Measurements from ENCODE around the gene PI4KA.

Gene PI4KA

GRCh38 chr22:20787223-20787622, 71.4 kb downstream of the PI4KA start:
- no peak overlapping the region for H3K27ac ChIP-seq (replicated peaks)
- DNase-seq (ENCODE audit: low read depth in 1 of 2, low spot score in 1 of 2), result no peak
- no peak for TF ChIP-seq SPI1 (IDR thresholded peaks at IDR 0.05; ENCODE audit: borderline replicate concordance, low read depth)
- TF ChIP-seq REST (IDR thresholded peaks at IDR 0.05; ENCODE audit: insufficient replicate concordance, low read depth), result no peak
- no peak for TF ChIP-seq GABPA (IDR thresholded peaks at IDR 0.05; ENCODE audit: low read depth)
- no peak for TF ChIP-seq CTCF (IDR thresholded peaks at IDR 0.05; ENCODE audit: insufficient read depth, low read length)
- TF ChIP-seq POLR2AphosphoS5 (IDR thresholded peaks at IDR 0.05; ENCODE audit: low read depth), result no peak
- H3K4me3 ChIP-seq (replicated peaks; ENCODE audit: insufficient read depth, low read length), result no peak overlapping the region
- no peaks in the 10 kb centered on the region for H3K27me3 ChIP-seq (ENCODE audit: insufficient read depth, poor library complexity, severe bottlenecking)

- no peak for TF ChIP-seq REST (IDR thresholded peaks at IDR 0.05; ENCODE audit: insufficient replicate concordance, low read depth)
- no peak for TF ChIP-seq SPI1 (IDR thresholded peaks at IDR 0.05; ENCODE audit: borderline replicate concordance, low read depth)
- TF ChIP-seq POLR2AphosphoS5 (IDR thresholded peaks at IDR 0.05; ENCODE audit: low read depth), result no peak
- no peak for TF ChIP-seq GABPA (IDR thresholded peaks at IDR 0.05; ENCODE audit: low read depth)
- no peak for TF ChIP-seq CTCF (IDR thresholded peaks at IDR 0.05; ENCODE audit: insufficient read depth, low read length)
- Histone ChIP-seq H3K27me3 (ENCODE audit: insufficient read depth, poor library complexity, severe bottlenecking) (no peaks in the 10 kb centered on the region), H3K4me3 (replicated peaks; ENCODE audit: insufficient read depth, low read length) (no peak overlapping the region), H3K27ac (replicated peaks) (no peak overlapping the region)
- DNase-seq (ENCODE audit: low read depth in 1 of 2, low spot score in 1 of 2), result no peak
Observed at GRCh38 chr22:20786536-20786979, 72.1 kb downstream of the PI4KA start.

- TF ChIP-seq SPI1 (IDR thresholded peaks at IDR 0.05; ENCODE audit: borderline replicate concordance, low read depth) (no peak), REST (IDR thresholded peaks at IDR 0.05; ENCODE audit: insufficient replicate concordance, low read depth) (no peak), GABPA (IDR thresholded peaks at IDR 0.05; ENCODE audit: low read depth) (no peak), CTCF (IDR thresholded peaks at IDR 0.05; ENCODE audit: insufficient read depth, low read length) (no peak), POLR2AphosphoS5 (IDR thresholded peaks at IDR 0.05; ENCODE audit: low read depth) (no peak)
- DNase-seq (ENCODE audit: low read depth in 1 of 2, low spot score in 1 of 2), result no peak
- Histone ChIP-seq H3K27ac (replicated peaks) (no peak overlapping the region), H3K4me3 (replicated peaks; ENCODE audit: insufficient read depth, low read length) (no peak overlapping the region), H3K27me3 (ENCODE audit: insufficient read depth, poor library complexity, severe bottlenecking) (no peaks in the 10 kb centered on the region)
Observed at GRCh38 chr22:20786048-20786447, 72.6 kb downstream of the PI4KA start.

All from HL-60 (cell line).